GM18868 (cell line): ENCODE measurements around the gene LOXL3.

ENCODE experiments used
- ATAC-seq: cut with Tn5 transposase; IDR thresholded peaks from one replicate; pipeline ENCODE4 v1.9.1; 2021; ENCODE audit warnings: mild to moderate bottlenecking, moderate library complexity; ENCODE audit not compliant: unreplicated experiment

The LOXL3 gene

GRCh38 chr2:74551942-74552913 lies 1.5 kb downstream of the LOXL3 start:
- no peak for ATAC-seq

- ATAC-seq = no peak
Measured at GRCh38 chr2:74551530-74551929, 2.2 kb downstream of the LOXL3 start.

GRCh38 chr2:74550231-74550630 lies 3.5 kb downstream of the LOXL3 start:
- ATAC-seq = no peak

GRCh38 chr2:74548900-74549826 lies 4.6 kb downstream of the LOXL3 start:
- peak; percentile 38 for ATAC-seq

- no peak for ATAC-seq
Measured at GRCh38 chr2:74548285-74548899, 5.3 kb downstream of the LOXL3 start.

- ATAC-seq = no peak
Measured at GRCh38 chr2:74546004-74546403, 7.7 kb downstream of the LOXL3 start.

- no peak for ATAC-seq
Measured at GRCh38 chr2:74544634-74545033, 9.1 kb downstream of the LOXL3 start.

GRCh38 chr2:74542978-74543377 lies 10.8 kb downstream of the LOXL3 start:
- ATAC-seq = no peak

- no peak for ATAC-seq
Measured at GRCh38 chr2:74540291-74540690, 13.5 kb downstream of the LOXL3 start.

- ATAC-seq = peak; percentile 77
Measured at GRCh38 chr2:74538881-74539339, 14.8 kb downstream of the LOXL3 start.

- no peak for ATAC-seq
Measured at GRCh38 chr2:74537140-74537539, 16.6 kb downstream of the LOXL3 start.

GRCh38 chr2:74536166-74536950 lies 17.4 kb downstream of the LOXL3 start:
- no peak for ATAC-seq

GRCh38 chr2:74535440-74535965 lies 18.2 kb downstream of the LOXL3 start:
- no peak for ATAC-seq

GRCh38 chr2:74534411-74534810 lies 19.3 kb downstream of the LOXL3 start:
- no peak for ATAC-seq

- ATAC-seq = no peak
Measured at GRCh38 chr2:74533464-74533863, 20.3 kb downstream of the LOXL3 start.

GRCh38 chr2:74532222-74532621 lies 21.5 kb downstream of the LOXL3 start:
- ATAC-seq = no peak

GRCh38 chr2:74531666-74532065 lies 22.1 kb downstream of the LOXL3 start:
- no peak for ATAC-seq

- peak; percentile 33 for ATAC-seq
Measured at GRCh38 chr2:74530239-74531187, 23.2 kb downstream of the LOXL3 start.
